ENCODE measurements around the gene DKC1. TPM values are rescaled to one million over a fixed set of nuclear protein-coding genes. Genes with fewer than 3 reads are reported as not detected.

The DKC1 gene
- total RNA-seq, 2 experiments from 2014 or later, result 67.7 to 138 TPM

GRCh38 chrX:154742613-154743012 is 20.1 kb upstream of the DKC1 start:
- no peaks in the 10 kb centered on the region for H3K36me3 ChIP-seq (ENCODE audit: insufficient read depth, low read length)
- H3K9me2 ChIP-seq (ENCODE audit: insufficient read depth, low read length), result no peaks in the 10 kb centered on the region
- BruUV-seq (replicated peaks), result no TSS peak
- TF ChIP-seq, protein P1, sequence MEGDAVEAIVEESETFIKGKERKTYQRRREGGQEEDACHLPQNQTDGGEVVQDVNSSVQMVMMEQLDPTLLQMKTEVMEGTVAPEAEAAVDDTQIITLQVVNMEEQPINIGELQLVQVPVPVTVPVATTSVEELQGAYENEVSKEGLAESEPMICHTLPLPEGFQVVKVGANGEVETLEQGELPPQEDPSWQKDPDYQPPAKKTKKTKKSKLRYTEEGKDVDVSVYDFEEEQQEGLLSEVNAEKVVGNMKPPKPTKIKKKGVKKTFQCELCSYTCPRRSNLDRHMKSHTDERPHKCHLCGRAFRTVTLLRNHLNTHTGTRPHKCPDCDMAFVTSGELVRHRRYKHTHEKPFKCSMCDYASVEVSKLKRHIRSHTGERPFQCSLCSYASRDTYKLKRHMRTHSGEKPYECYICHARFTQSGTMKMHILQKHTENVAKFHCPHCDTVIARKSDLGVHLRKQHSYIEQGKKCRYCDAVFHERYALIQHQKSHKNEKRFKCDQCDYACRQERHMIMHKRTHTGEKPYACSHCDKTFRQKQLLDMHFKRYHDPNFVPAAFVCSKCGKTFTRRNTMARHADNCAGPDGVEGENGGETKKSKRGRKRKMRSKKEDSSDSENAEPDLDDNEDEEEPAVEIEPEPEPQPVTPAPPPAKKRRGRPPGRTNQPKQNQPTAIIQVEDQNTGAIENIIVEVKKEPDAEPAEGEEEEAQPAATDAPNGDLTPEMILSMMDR (conservative IDR thresholded peaks at IDR 0.05; ENCODE audit: low read length), result no peak
- TF ChIP-seq EZH2phosphoT487 (IDR thresholded peaks at IDR 0.05; ENCODE audit: borderline replicate concordance, low read depth, low read length), result no peak
- H3K9me3 ChIP-seq (ENCODE audit: low read length), result no peaks in the 10 kb centered on the region
- H3K4me1 ChIP-seq (ENCODE audit: insufficient read depth, low read length, poor library complexity, severe bottlenecking), result no peaks in the 10 kb centered on the region
- ChIA-PET POLR2A (interaction anchor here (0.9 kb wide), 1 partner anchor 11 kb away, joined by 3 read pairs; no protein-coding TSS in a partner anchor), CTCF (ENCODE audit: unreplicated experiment) (no interaction called here)
- H3K4me2 ChIP-seq (ENCODE audit: low read length), result no peak overlapping the region
- intact Hi-C loops (cut with micrococcal nuclease; ENCODE audit: unreplicated experiment), result no loop called here
- H3K27ac ChIP-seq (ENCODE audit: low read depth, low read length, poor library complexity, severe bottlenecking), result no peak overlapping the region
- H4K20me1 ChIP-seq (ENCODE audit: insufficient read depth, low read length), result no peaks in the 10 kb centered on the region
- no peak overlapping the region for H3K4me3 ChIP-seq (ENCODE audit: low read depth, low read length, poor library complexity, severe bottlenecking)
- no peak for DNase-seq (ENCODE audit: low spot score)
- H2AFZ ChIP-seq (ENCODE audit: low read length), result no peak overlapping the region
- H3K79me2 ChIP-seq (ENCODE audit: insufficient read depth, low read depth, low read length), result no peaks in the 10 kb centered on the region

DNA sequence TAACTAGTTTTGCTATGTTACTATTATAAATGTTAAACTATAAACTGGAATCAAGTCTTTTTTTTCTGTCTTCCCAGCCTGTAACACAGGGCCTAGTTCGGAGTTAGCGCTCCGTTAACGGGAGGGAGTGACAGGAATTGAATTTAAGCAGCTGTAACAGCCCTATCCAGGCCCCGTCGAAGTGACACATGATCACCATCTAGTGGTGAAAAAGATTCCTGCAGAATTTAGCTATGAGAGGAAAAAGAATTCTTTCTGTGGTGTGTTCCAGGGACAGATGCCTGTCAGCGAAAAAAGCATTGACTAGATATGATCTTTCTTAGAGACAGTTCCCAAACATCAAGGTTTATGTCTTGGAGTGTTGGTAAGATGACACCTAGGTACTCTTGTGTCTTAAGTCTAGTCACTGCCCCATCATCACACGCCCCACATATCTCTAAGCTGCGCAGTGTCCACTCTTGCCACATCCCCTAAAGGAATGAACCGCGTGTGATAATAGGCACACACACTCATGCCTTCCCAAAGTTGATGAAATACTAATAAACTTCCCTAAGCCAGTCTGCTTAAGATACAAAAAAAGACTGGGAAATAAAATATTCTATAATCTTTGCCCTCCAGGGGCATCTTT is 13.8 kb upstream of the DKC1 start:
- Histone ChIP-seq H3K36me3 (ENCODE audit: insufficient read depth, low read length) (no peaks in the 10 kb centered on the region), H3K4me1 (ENCODE audit: insufficient read depth, low read length, poor library complexity, severe bottlenecking) (peaks cover 3% of the 10 kb centered on the region), H3K9me2 (ENCODE audit: insufficient read depth, low read length) (no peaks in the 10 kb centered on the region), H3K4me3 (ENCODE audit: low read depth, low read length, poor library complexity, severe bottlenecking) (no peak overlapping the region), H3K9me3 (ENCODE audit: low read length) (no peaks in the 10 kb centered on the region), H3K79me2 (ENCODE audit: insufficient read depth, low read depth, low read length) (no peaks in the 10 kb centered on the region), H3K27ac (ENCODE audit: low read depth, low read length, poor library complexity, severe bottlenecking) (no peak overlapping the region), H2AFZ (ENCODE audit: low read length) (no peak overlapping the region), H4K20me1 (ENCODE audit: insufficient read depth, low read length) (no peaks in the 10 kb centered on the region), H3K4me2 (ENCODE audit: low read length) (no peak overlapping the region)
- peak; percentile 38 for DNase-seq (ENCODE audit: low spot score)
- intact Hi-C loops (cut with micrococcal nuclease; ENCODE audit: unreplicated experiment), result loop anchor here (5.0 kb wide), 1 partner anchor 93 kb away; no protein-coding TSS in a partner anchor
- TF ChIP-seq, protein P1 (conservative IDR thresholded peaks at IDR 0.05; ENCODE audit: low read length), result peak; percentile 77
- no peak for TF ChIP-seq EZH2phosphoT487 (IDR thresholded peaks at IDR 0.05; ENCODE audit: borderline replicate concordance, low read depth, low read length)
- POLR2A ChIA-PET, result no interaction called here
- no TSS peak for BruUV-seq (replicated peaks)
- CTCF ChIA-PET (ENCODE audit: unreplicated experiment), result no interaction called here

- no peaks in the 10 kb centered on the region for H3K9me2 ChIP-seq (ENCODE audit: insufficient read depth, low read length)
- no peaks in the 10 kb centered on the region for H3K9me3 ChIP-seq (ENCODE audit: low read length)
- H3K79me2 ChIP-seq (ENCODE audit: insufficient read depth, low read depth, low read length), result no peaks in the 10 kb centered on the region
- no peaks in the 10 kb centered on the region for H3K36me3 ChIP-seq (ENCODE audit: insufficient read depth, low read length)
- ChIA-PET POLR2A (interaction anchor here (0.6 to 2.7 kb wide), 3 partner anchors 12 to 89 kb away, joined by 3 to 9 read pairs (median 3); no protein-coding TSS in a partner anchor), CTCF (ENCODE audit: unreplicated experiment) (no interaction called here)
- H4K20me1 ChIP-seq (ENCODE audit: insufficient read depth, low read length), result no peaks in the 10 kb centered on the region
- peaks cover 3% of the 10 kb centered on the region for H3K4me1 ChIP-seq (ENCODE audit: insufficient read depth, low read length, poor library complexity, severe bottlenecking)
- BruUV-seq (replicated peaks), result no TSS peak
- H3K27ac ChIP-seq (ENCODE audit: low read depth, low read length, poor library complexity, severe bottlenecking), result no peak overlapping the region
- TF ChIP-seq EZH2phosphoT487 (IDR thresholded peaks at IDR 0.05; ENCODE audit: borderline replicate concordance, low read depth, low read length), result no peak
- TF ChIP-seq, protein P1 (conservative IDR thresholded peaks at IDR 0.05; ENCODE audit: low read length), result no peak
- no peak overlapping the region for H2AFZ ChIP-seq (ENCODE audit: low read length)
- peak overlapping the region; percentile 36; the same call in 1 of the 2 replicates for H3K4me2 ChIP-seq (ENCODE audit: low read length)
- intact Hi-C loops (cut with micrococcal nuclease; ENCODE audit: unreplicated experiment), result loop anchor here (5.0 kb wide), 1 partner anchor 92 kb away; no protein-coding TSS in a partner anchor
- no peak overlapping the region for H3K4me3 ChIP-seq (ENCODE audit: low read depth, low read length, poor library complexity, severe bottlenecking)
- DNase-seq (ENCODE audit: low spot score), result no peak
Observed at GRCh38 chrX:154749856-154750255, 12.8 kb upstream of the DKC1 start.

All from OCI-LY7 (cell line).